Body of pancreas (tissue), 4 donors: ENCODE data around the gene C3orf20.

Experiments used
- CTCF ChIP-seq, 7 experiments: fragments of 450-650 bp in 4 of 7; fragments of 200-600 bp in 3 of 7; sonication (generic) in 3 of 7; IDR thresholded peaks; one replicate each; pipeline ENCODE4 v1.5.1; 2016 to 2019; ENCODE audit warnings: antibody characterized with exemption in 7 of 7
- POLR2A ChIP-seq, 3 donors: fragments of 450-650 bp; IDR thresholded peaks; one replicate each; pipeline ENCODE4 v1.6.1; 2016; ENCODE audit warnings: antibody characterized with exemption in 3 of 3, mild to moderate bottlenecking in 2 of 3

- no peak for TF ChIP-seq POLR2A (IDR thresholded peaks at IDR 0.05)
- TF ChIP-seq CTCF (IDR thresholded peaks at IDR 0.05), result no peak
Observed at GRCh38 chr3:14769544-14770325, 94.8 kb downstream of the C3orf20 start.
